Measurements from ENCODE around the gene MDC1. TPM values are rescaled to one million over a fixed set of nuclear protein-coding genes. Genes with fewer than 3 reads are reported as not detected.

MDC1 gene
- total RNA-seq, 1 donor from 2014 or later = 51.7 TPM

GRCh38 chr6:30716879-30717128 is 277 bp downstream of the MDC1 start:
- peak overlapping the region; percentile 99 for H3K27ac Mint-ChIP-seq (ENCODE audit: unreplicated experiment)
- peak overlapping the region; percentile 98 for H3K4me3 Mint-ChIP-seq (ENCODE audit: unreplicated experiment)
- peaks cover 44% of the 10 kb centered on the region for H3K36me3 Mint-ChIP-seq (ENCODE audit: low read depth, unreplicated experiment)
- DNase-seq (ENCODE audit: low spot score) = no peak
- no peaks in the 10 kb centered on the region for H3K9me3 Mint-ChIP-seq (ENCODE audit: unreplicated experiment)
- peaks cover 5% of the 10 kb centered on the region for H3K27me3 Mint-ChIP-seq (ENCODE audit: unreplicated experiment)
- TF ChIP-seq, protein P1, sequence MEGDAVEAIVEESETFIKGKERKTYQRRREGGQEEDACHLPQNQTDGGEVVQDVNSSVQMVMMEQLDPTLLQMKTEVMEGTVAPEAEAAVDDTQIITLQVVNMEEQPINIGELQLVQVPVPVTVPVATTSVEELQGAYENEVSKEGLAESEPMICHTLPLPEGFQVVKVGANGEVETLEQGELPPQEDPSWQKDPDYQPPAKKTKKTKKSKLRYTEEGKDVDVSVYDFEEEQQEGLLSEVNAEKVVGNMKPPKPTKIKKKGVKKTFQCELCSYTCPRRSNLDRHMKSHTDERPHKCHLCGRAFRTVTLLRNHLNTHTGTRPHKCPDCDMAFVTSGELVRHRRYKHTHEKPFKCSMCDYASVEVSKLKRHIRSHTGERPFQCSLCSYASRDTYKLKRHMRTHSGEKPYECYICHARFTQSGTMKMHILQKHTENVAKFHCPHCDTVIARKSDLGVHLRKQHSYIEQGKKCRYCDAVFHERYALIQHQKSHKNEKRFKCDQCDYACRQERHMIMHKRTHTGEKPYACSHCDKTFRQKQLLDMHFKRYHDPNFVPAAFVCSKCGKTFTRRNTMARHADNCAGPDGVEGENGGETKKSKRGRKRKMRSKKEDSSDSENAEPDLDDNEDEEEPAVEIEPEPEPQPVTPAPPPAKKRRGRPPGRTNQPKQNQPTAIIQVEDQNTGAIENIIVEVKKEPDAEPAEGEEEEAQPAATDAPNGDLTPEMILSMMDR (IDR thresholded peaks at IDR 0.05; ENCODE audit: unreplicated experiment) = no peak
- H3K4me1 Mint-ChIP-seq (ENCODE audit: unreplicated experiment) = peaks cover 30% of the 10 kb centered on the region

GRCh38 chr6:30714263-30714662 is 2.8 kb downstream of the MDC1 start:
- no peak overlapping the region for H3K27ac Mint-ChIP-seq (ENCODE audit: unreplicated experiment)
- TF ChIP-seq, protein P1 (IDR thresholded peaks at IDR 0.05; ENCODE audit: unreplicated experiment) = no peak
- H3K4me1 Mint-ChIP-seq (ENCODE audit: unreplicated experiment) = peaks cover 18% of the 10 kb centered on the region
- peaks cover 36% of the 10 kb centered on the region for H3K36me3 Mint-ChIP-seq (ENCODE audit: low read depth, unreplicated experiment)
- DNase-seq (ENCODE audit: low spot score) = no peak
- no peaks in the 10 kb centered on the region for H3K9me3 Mint-ChIP-seq (ENCODE audit: unreplicated experiment)
- H3K4me3 Mint-ChIP-seq (ENCODE audit: unreplicated experiment) = no peak overlapping the region
- H3K27me3 Mint-ChIP-seq (ENCODE audit: unreplicated experiment) = no peaks in the 10 kb centered on the region

- Mint-ChIP-seq H3K36me3 (ENCODE audit: low read depth, unreplicated experiment) (peaks cover 45% of the 10 kb centered on the region), H3K27ac (ENCODE audit: unreplicated experiment) (no peak overlapping the region), H3K4me1 (ENCODE audit: unreplicated experiment) (peaks cover 12% of the 10 kb centered on the region), H3K9me3 (ENCODE audit: unreplicated experiment) (no peaks in the 10 kb centered on the region), H3K4me3 (ENCODE audit: unreplicated experiment) (peak overlapping the region; percentile 21), H3K27me3 (ENCODE audit: unreplicated experiment) (no peaks in the 10 kb centered on the region)
- DNase-seq (ENCODE audit: low spot score) = no peak
- TF ChIP-seq, protein P1 (IDR thresholded peaks at IDR 0.05; ENCODE audit: unreplicated experiment) = no peak
These were observed 4.6 kb downstream of the MDC1 start for GRCh38 chr6:30712441-30712945.

- no peaks in the 10 kb centered on the region for H3K27me3 Mint-ChIP-seq (ENCODE audit: unreplicated experiment)
- TF ChIP-seq, protein P1 (IDR thresholded peaks at IDR 0.05; ENCODE audit: unreplicated experiment) = no peak
- H3K36me3 Mint-ChIP-seq (ENCODE audit: low read depth, unreplicated experiment) = peaks cover 49% of the 10 kb centered on the region
- H3K27ac Mint-ChIP-seq (ENCODE audit: unreplicated experiment) = no peak overlapping the region
- H3K4me1 Mint-ChIP-seq (ENCODE audit: unreplicated experiment) = peaks cover 10% of the 10 kb centered on the region
- DNase-seq (ENCODE audit: low spot score) = no peak
- peak overlapping the region; percentile 23 for H3K4me3 Mint-ChIP-seq (ENCODE audit: unreplicated experiment)
- no peaks in the 10 kb centered on the region for H3K9me3 Mint-ChIP-seq (ENCODE audit: unreplicated experiment)
These were observed 5.2 kb downstream of the MDC1 start for GRCh38 chr6:30711758-30712380.

DNA sequence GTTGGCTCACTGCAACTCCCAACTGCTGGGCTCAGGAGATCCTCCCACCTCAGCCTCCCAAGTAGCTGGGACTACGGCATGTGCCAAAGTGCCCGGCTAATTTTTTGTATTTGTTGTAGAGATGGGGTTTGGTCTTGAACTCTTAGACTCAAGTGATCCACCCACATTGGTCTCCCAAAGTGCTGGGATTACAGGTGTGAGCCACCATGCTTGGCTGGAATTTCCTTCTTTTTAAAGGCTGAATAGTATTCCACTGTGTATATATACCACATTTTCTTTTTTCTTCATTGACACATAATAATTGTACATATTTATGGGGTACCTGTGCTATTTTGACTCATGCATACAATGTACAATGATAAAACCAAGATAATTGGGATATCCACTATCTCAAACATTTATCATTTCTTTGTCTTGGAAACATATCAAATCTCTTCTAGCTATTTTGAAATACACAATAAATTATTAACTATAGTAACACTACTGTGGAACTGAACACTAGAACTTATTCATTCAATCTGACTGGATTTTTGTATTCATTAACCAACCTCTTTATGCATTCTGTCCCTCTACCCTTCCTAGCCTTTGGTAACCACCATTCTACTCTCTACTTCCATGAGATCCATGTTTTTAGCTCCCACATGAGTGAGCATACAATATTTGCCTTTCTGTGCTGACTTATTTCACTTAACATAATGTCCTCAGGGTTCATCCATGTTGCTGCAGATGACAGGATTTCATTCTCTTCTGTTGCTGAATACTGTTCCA is 7.8 kb downstream of the MDC1 start:
- H3K4me1 Mint-ChIP-seq (ENCODE audit: unreplicated experiment) = peaks cover 7% of the 10 kb centered on the region
- TF ChIP-seq, protein P1 (IDR thresholded peaks at IDR 0.05; ENCODE audit: unreplicated experiment) = no peak
- DNase-seq (ENCODE audit: low spot score) = no peak
- H3K27me3 Mint-ChIP-seq (ENCODE audit: unreplicated experiment) = peaks cover 4% of the 10 kb centered on the region
- peak overlapping the region; percentile 17 for H3K4me3 Mint-ChIP-seq (ENCODE audit: unreplicated experiment)
- peaks cover 60% of the 10 kb centered on the region for H3K36me3 Mint-ChIP-seq (ENCODE audit: low read depth, unreplicated experiment)
- no peak overlapping the region for H3K27ac Mint-ChIP-seq (ENCODE audit: unreplicated experiment)
- H3K9me3 Mint-ChIP-seq (ENCODE audit: unreplicated experiment) = no peaks in the 10 kb centered on the region
